HUES48 (cell line): ENCODE data around the gene HCRTR1.

Source experiments
- H3K27ac ChIP-seq: one replicate; pipeline ENCODE4 v1.7.0; 2013; ENCODE audit warnings: low read depth, low read length, inconsistent platforms
- H3K27me3 ChIP-seq: 2 replicates; pipeline ENCODE4 v1.6.1; 2013; ENCODE audit warnings: mild to moderate bottlenecking, low read length; ENCODE audit not compliant: control insufficient read depth, insufficient read depth
- H3K36me3 ChIP-seq: 2 replicates; pipeline ENCODE4 v1.6.1; 2013; ENCODE audit warnings: low read length; ENCODE audit not compliant: control insufficient read depth, insufficient read depth
- H3K4me1 ChIP-seq: 2 replicates; pipeline ENCODE4 v1.6.1; 2013; ENCODE audit warnings: mild to moderate bottlenecking, low read length; ENCODE audit not compliant: control insufficient read depth, insufficient read depth
- H3K4me3 ChIP-seq: 2 replicates; pipeline ENCODE4 v1.5.1; 2013; ENCODE audit warnings: mild to moderate bottlenecking, low read depth, low read length
- H3K9ac ChIP-seq: 2 replicates; pipeline ENCODE4 v1.6.1; 2013; ENCODE audit warnings: mild to moderate bottlenecking, low read depth, low read length, moderate library complexity
- H3K9me3 ChIP-seq: 2 replicates; pipeline ENCODE4 v1.6.1; 2013; ENCODE audit warnings: low read length; ENCODE audit not compliant: control insufficient read depth, insufficient read depth

The HCRTR1 gene

DNA sequence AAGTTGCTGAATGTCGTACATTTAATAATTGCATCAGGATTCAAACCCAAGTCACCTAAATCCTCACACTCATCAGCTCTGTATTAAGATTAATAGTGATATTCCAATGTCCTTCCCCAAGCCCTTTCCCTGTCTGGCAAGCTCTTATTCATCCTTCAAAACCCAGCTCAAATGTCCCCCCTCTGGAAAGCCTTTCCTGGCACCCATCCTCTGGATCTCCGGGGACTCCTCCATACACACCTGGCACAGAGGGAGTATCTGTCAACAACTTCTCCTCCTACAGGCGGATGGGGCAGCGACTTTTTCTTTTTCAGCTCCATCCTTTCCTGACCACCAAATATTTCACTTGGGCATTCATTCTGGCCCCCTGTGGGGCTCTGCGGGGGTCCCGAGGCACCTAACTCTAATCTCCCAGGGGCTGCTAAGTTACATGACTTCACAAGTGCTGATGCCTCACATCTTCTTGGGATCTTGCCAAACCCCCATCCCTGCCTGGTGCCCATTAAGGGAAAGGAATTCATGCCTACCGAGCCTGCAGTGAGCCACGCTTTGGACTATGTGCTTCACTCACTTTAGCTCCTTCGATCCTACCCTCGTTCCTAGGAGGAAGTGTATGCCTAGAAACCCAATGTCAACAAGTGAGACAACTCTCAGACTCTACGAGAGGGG, 25.9 kb upstream of the HCRTR1 start:
- Histone ChIP-seq H3K9me3 (no peaks in the 10 kb centered on the region), H3K4me1 (peaks cover 10% of the 10 kb centered on the region; the same call in 1 of the 2 replicates), H3K9ac (no peak overlapping the region), H3K4me3 (no peak overlapping the region), H3K27me3 (peaks cover 6% of the 10 kb centered on the region), H3K27ac (no peak overlapping the region), H3K36me3 (no peaks in the 10 kb centered on the region)

GRCh38 chr1:31592132-31592531, 25.4 kb upstream of the HCRTR1 start:
- no peak overlapping the region for H3K4me3 ChIP-seq
- no peaks in the 10 kb centered on the region for H3K9me3 ChIP-seq
- peaks cover 10% of the 10 kb centered on the region; the same call in 1 of the 2 replicates for H3K4me1 ChIP-seq
- no peaks in the 10 kb centered on the region for H3K36me3 ChIP-seq
- peaks cover 6% of the 10 kb centered on the region for H3K27me3 ChIP-seq
- H3K27ac ChIP-seq: no peak overlapping the region
- H3K9ac ChIP-seq: no peak overlapping the region

DNA sequence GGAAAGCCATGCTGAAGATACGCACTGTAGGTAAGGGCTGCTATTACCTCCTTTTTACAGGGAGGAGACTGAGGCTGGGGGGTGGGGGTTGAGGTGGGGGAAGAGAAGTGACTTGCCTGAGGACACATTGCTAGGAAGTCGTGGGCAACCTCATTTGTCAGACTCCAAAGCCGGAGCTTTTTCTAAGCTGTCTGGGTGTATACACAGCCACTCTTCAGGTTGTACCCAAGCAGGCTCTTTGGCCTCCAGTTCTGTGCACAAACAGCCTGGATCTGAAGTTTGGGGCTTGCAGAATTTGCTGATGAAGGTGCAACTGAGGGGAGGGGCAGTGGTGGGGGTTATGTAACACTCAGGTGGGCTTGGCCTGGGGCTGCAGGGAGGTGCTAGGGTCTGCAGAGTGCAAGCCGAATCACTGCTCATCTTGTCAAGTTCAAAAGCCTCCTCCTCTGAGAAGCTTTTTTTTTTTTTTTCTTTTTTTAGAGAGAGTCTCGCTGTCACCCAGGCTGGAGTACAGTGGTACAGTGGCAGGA, 24.3 kb upstream of the HCRTR1 start:
- Histone ChIP-seq H3K9ac (no peak overlapping the region), H3K27me3 (peaks cover 6% of the 10 kb centered on the region), H3K9me3 (no peaks in the 10 kb centered on the region), H3K27ac (no peak overlapping the region), H3K4me3 (no peak overlapping the region), H3K36me3 (no peaks in the 10 kb centered on the region), H3K4me1 (peaks cover 6% of the 10 kb centered on the region; the same call in 1 of the 2 replicates)

- Histone ChIP-seq H3K9me3 (no peaks in the 10 kb centered on the region), H3K4me1 (0 out of 2 replicates have a peak, but pooled peaks cover 3% of the 10 kb centered on the region), H3K36me3 (no peaks in the 10 kb centered on the region), H3K4me3 (no peak overlapping the region), H3K27me3 (peaks cover 6% of the 10 kb centered on the region), H3K9ac (no peak overlapping the region), H3K27ac (no peak overlapping the region)
These were observed 23.5 kb upstream of the HCRTR1 start for GRCh38 chr1:31593770-31594632.

- H3K4me3 ChIP-seq: no peak overlapping the region
- no peak overlapping the region for H3K9ac ChIP-seq
- H3K27ac ChIP-seq: no peak overlapping the region
- H3K36me3 ChIP-seq: no peaks in the 10 kb centered on the region
- H3K9me3 ChIP-seq: no peaks in the 10 kb centered on the region
- no peaks in the 10 kb centered on the region for H3K27me3 ChIP-seq
- H3K4me1 ChIP-seq: 0 out of 2 replicates have a peak, but pooled peaks cover 3% of the 10 kb centered on the region
These were observed 21.4 kb upstream of the HCRTR1 start for GRCh38 chr1:31595836-31596736.

DNA sequence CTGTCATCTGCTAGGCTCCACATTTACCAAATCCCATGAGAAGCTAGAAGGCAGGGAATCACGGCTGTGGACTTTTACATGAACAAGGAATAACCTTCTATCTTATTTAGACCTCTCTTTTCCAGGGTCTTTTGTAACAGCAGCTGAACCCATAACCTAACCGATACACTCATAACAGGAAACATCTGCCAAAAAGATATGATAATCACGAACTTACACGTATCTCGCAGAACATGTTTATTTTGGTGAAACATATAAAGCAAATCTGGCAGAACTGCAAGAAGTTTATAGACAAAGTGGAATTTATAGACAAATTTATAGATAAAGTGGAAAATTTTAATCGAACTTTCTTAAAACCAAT, 20.8 kb upstream of the HCRTR1 start:
- Histone ChIP-seq H3K9me3 (no peaks in the 10 kb centered on the region), H3K27ac (no peak overlapping the region), H3K36me3 (no peaks in the 10 kb centered on the region), H3K4me1 (0 out of 2 replicates have a peak, but pooled peaks cover under 1% of the 10 kb centered on the region), H3K9ac (no peak overlapping the region), H3K4me3 (no peak overlapping the region), H3K27me3 (no peaks in the 10 kb centered on the region)

GRCh38 chr1:31598980-31599379, 18.5 kb upstream of the HCRTR1 start:
- H3K4me1 ChIP-seq: no peaks in the 10 kb centered on the region
- H3K27me3 ChIP-seq: no peaks in the 10 kb centered on the region
- H3K27ac ChIP-seq: no peak overlapping the region
- no peaks in the 10 kb centered on the region for H3K9me3 ChIP-seq
- no peaks in the 10 kb centered on the region for H3K36me3 ChIP-seq
- H3K9ac ChIP-seq: no peak overlapping the region
- H3K4me3 ChIP-seq: no peak overlapping the region

DNA sequence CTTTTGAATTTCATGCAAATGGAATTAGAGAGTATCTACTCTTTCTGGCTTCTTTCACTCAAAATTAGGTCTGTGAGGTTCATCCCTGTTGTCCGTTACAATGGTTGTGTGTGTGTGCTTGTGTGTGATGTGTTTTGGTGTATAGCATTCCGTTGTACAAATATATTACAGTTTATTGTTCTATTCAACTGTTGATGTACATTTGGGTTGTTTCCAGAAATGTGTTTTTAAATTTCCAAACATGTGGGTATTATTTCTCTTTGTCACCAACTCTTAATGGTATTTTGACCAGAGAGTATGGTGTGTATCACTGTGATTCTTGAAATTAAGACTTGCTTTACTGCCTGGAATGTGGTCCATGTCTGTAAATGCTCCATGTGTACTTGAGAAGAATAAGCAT, 16.8 kb upstream of the HCRTR1 start:
- H3K27ac ChIP-seq: no peak overlapping the region
- no peak overlapping the region for H3K4me3 ChIP-seq
- H3K4me1 ChIP-seq: no peaks in the 10 kb centered on the region
- H3K36me3 ChIP-seq: no peaks in the 10 kb centered on the region
- no peak overlapping the region for H3K9ac ChIP-seq
- no peaks in the 10 kb centered on the region for H3K27me3 ChIP-seq
- no peaks in the 10 kb centered on the region for H3K9me3 ChIP-seq

DNA sequence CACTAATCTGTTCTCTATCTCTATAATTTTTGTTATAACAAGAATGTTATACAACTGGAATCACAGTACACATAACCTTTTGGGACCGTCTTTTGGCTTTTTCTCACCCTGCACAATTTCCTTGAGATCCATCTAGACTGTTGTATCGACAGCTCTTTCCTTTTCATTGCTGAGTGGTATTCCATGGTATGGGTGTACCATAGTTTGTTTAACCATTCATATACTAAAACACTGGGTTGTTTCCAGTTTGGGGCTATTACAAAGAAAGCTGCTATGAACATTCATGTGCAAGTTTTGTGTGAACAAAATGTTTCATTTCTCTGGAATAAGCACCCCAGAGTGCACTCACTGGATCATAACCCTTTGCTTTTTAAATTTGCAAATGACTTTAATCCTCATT, 15.4 kb upstream of the HCRTR1 start:
- Histone ChIP-seq H3K4me1 (no peaks in the 10 kb centered on the region), H3K9me3 (no peaks in the 10 kb centered on the region), H3K9ac (no peak overlapping the region), H3K27me3 (no peaks in the 10 kb centered on the region), H3K4me3 (no peak overlapping the region), H3K36me3 (no peaks in the 10 kb centered on the region), H3K27ac (no peak overlapping the region)

DNA sequence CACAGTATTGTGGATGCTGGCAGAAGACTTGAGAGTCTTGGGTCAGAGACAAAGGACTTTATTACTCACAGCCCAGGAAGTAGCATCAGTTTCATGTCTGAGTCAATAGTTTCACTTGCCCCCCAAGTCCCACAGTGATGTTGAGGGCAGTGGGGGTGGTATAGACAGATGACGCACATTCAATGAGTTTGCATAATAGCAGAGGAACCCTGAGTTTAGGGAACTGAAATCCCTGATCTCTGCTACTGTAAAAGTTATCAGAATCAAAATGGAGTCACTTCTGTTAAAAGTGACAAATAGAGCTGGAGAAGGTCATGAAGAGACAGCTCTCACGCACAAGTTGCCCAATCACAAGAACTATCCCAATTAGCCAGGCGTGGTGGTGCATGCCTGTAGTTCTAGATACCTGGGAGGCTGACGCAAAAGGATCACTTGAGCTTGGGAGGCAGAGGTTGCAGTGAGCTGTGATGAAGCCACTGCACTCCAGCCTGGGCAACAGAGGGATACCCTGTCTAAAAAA, 11.5 kb upstream of the HCRTR1 start:
- no peak overlapping the region for H3K9ac ChIP-seq
- H3K4me1 ChIP-seq: no peaks in the 10 kb centered on the region
- no peak overlapping the region for H3K4me3 ChIP-seq
- no peaks in the 10 kb centered on the region for H3K36me3 ChIP-seq
- no peaks in the 10 kb centered on the region for H3K9me3 ChIP-seq
- no peaks in the 10 kb centered on the region for H3K27me3 ChIP-seq
- no peak overlapping the region for H3K27ac ChIP-seq
